Upper lobe of left lung (tissue), 4 donors: Measurements from ENCODE around the gene FETUB.

ENCODE experiments used
- EP300 ChIP-seq, 4 donors: sonication (generic); formaldehyde crosslinking; IDR thresholded peaks; one replicate each; pipeline ENCODE4 v1.5.1; 2017; ENCODE audit warnings: antibody characterized with exemption in 4 of 4, control low read depth in 2 of 4
- POLR2A ChIP-seq, 4 donors: fragments of 450-650 bp; IDR thresholded peaks; one replicate each; pipeline ENCODE4 v1.5.1; 2016 to 2017; ENCODE audit warnings: antibody characterized with exemption in 4 of 4, mild to moderate bottlenecking in 2 of 4
- POLR2AphosphoS5 ChIP-seq, 2 donors: sonication (generic); formaldehyde crosslinking; IDR thresholded peaks; one replicate each; pipeline ENCODE4 v1.5.1; 2017; ENCODE audit warnings: antibody characterized with exemption in 2 of 2
- TF ChIP-seq, protein P1 (sequence below), 6 experiments: fragments of 450-650 bp in 4 of 6; fragments of 200-600 bp in 2 of 6; sonication (generic) in 2 of 6; IDR thresholded peaks; one replicate each; pipeline ENCODE4 v1.5.1; 2016 to 2019; ENCODE audit warnings: antibody characterized with exemption in 6 of 6

- TF ChIP-seq, protein P1, sequence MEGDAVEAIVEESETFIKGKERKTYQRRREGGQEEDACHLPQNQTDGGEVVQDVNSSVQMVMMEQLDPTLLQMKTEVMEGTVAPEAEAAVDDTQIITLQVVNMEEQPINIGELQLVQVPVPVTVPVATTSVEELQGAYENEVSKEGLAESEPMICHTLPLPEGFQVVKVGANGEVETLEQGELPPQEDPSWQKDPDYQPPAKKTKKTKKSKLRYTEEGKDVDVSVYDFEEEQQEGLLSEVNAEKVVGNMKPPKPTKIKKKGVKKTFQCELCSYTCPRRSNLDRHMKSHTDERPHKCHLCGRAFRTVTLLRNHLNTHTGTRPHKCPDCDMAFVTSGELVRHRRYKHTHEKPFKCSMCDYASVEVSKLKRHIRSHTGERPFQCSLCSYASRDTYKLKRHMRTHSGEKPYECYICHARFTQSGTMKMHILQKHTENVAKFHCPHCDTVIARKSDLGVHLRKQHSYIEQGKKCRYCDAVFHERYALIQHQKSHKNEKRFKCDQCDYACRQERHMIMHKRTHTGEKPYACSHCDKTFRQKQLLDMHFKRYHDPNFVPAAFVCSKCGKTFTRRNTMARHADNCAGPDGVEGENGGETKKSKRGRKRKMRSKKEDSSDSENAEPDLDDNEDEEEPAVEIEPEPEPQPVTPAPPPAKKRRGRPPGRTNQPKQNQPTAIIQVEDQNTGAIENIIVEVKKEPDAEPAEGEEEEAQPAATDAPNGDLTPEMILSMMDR (IDR thresholded peaks at IDR 0.05): no peak
- TF ChIP-seq EP300 (IDR thresholded peaks at IDR 0.05) (no peak), POLR2A (IDR thresholded peaks at IDR 0.05) (no peak), POLR2AphosphoS5 (IDR thresholded peaks at IDR 0.05) (no peak)
Observed at GRCh38 chr3:186619787-186620212, 20.4 kb upstream of the FETUB start.
